Activated T-cell treated with anti-CD3 and anti-CD28 coated beads for 1 hour (primary cell): Measurements from ENCODE around the gene EFNA2.
A peak's percentile ranks its signal among the peaks of the same experiment; 100 is the strongest.

Source experiments
- DNase-seq: peaks from one replicate; pipeline ENCODE4 v3.0.0-alpha.2; 2020; ENCODE audit warnings: low read depth

EFNA2 gene

GRCh38 chr19:1249298-1249989, 36.2 kb upstream of the EFNA2 start:
- peak; percentile 86 for DNase-seq

- DNase-seq = no peak
Observed at GRCh38 chr19:1249990-1250436, 35.7 kb upstream of the EFNA2 start.

DNA sequence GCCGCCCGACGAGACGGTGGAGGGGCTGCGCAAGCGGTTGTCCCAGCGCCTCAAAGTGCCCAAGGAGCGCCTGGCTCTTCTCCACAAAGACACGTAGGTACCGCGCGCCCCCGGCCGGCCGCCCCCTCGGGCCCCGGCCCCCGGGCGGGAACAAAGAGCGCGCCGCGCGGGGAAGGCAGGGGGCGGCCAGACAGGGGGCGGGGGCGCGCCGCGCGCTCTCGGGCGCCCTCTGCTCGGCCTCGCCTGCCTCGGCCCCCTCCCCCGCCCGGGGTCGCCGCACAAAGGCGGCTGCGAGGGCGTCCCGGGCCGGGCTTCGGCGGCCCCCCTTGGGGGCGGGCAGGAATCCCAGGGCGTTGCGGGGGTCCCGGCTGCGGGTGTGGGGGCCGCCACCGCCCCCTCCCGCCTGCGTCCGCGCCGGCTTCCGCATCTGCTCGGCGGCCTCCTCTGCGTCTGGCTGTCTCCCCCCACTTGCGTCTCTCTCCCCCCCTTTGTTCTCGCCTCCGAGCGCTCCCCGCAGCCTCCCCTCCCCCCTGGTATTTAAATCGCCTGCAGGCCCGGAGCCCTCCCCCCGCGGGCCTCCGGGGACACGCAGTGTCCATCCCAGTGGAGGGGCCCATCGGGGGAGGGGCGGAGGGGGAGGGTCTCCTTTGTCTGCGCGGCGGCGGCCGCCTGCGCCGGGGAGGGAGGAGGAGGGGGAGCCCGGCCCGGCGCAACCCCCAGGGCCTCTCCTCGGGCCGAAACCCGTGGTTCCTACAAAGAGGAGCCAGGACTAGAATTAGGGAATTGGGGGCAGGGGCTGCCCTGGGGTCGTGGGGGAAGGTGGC, 35.0 kb upstream of the EFNA2 start:
- peak; percentile 48 for DNase-seq

DNA sequence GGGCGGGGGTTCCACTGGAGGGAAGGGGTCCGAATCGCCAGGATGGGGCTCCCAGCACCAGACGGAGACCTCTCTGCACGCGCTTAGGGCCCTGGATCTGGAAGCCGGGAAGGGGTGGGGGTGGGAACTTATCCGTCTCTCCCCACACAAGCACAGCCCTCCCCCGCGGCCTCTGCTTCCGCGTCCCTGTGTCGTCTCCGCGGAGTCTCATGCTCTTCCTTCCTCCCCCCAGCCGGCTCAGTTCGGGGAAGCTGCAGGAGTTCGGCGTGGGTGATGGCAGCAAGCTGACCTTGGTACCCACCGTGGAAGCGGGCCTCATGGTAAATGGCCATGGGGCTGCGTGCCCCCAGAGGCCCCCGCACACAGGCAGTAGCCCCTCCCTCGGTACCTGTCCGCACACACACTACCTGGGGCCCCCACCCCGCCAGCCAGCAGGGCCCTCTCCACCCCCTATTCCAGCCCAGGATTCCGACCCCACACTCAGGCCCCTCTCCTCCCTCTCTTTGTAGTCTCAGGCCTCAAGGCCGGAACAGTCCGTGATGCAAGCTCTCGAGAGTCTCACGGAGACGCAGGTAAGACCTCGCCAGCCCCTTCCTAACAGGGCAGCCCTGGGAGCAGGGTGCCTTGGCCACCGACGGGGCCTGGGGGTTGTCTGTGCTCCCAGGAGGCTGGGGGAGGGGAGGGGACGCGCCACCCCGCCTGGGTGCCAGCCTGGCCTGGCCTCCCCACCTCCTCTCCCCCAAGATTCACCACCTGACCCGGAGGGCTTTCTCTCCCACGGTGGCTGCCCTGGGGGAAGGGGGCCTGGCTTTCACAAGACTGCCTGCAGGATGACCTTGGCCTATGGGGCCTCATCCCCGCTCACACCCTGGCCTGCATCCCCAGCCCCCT, 34.1 kb upstream of the EFNA2 start:
- peak; percentile 65 for DNase-seq

- DNase-seq = peak; percentile 47
Observed at GRCh38 chr19:1252221-1252820, 33.4 kb upstream of the EFNA2 start.

- DNase-seq = peak; percentile 61
Observed at GRCh38 chr19:1252821-1253513, 32.7 kb upstream of the EFNA2 start.

GRCh38 chr19:1253514-1254080, 32.1 kb upstream of the EFNA2 start:
- DNase-seq = no peak

GRCh38 chr19:1254081-1254527, 31.6 kb upstream of the EFNA2 start:
- DNase-seq = no peak

DNA sequence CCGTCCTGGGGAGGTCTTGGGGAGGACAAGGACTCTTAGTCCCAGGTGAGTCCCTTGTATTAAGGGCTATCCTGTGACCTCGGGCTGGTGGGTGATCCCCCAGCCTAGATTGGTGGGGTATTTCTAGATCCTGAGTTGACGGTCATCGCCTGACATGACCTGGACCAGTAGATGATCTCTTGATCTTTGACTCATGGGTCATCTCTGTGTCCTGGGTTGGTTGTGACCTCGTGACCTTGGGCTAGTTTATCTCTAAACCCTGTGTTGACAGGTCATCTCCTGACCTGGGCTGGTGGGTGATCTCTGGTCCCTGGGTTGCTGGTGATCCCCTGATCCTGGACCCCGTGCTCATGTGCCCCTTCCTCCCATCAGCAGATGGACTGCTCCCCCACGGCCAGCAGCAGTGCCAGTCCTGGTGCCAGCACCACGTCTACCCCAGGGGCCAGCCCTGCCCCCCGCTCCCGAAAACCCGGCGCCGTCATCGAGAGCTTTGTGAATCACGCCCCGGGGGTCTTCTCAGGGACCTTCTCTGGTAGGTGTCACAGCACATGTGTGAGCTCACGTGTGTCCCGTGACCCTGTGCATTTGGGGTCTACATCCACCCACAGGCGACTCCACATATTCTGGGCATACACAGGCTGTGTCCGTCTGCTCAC, 31.0 kb upstream of the EFNA2 start:
- DNase-seq = no peak

DNA sequence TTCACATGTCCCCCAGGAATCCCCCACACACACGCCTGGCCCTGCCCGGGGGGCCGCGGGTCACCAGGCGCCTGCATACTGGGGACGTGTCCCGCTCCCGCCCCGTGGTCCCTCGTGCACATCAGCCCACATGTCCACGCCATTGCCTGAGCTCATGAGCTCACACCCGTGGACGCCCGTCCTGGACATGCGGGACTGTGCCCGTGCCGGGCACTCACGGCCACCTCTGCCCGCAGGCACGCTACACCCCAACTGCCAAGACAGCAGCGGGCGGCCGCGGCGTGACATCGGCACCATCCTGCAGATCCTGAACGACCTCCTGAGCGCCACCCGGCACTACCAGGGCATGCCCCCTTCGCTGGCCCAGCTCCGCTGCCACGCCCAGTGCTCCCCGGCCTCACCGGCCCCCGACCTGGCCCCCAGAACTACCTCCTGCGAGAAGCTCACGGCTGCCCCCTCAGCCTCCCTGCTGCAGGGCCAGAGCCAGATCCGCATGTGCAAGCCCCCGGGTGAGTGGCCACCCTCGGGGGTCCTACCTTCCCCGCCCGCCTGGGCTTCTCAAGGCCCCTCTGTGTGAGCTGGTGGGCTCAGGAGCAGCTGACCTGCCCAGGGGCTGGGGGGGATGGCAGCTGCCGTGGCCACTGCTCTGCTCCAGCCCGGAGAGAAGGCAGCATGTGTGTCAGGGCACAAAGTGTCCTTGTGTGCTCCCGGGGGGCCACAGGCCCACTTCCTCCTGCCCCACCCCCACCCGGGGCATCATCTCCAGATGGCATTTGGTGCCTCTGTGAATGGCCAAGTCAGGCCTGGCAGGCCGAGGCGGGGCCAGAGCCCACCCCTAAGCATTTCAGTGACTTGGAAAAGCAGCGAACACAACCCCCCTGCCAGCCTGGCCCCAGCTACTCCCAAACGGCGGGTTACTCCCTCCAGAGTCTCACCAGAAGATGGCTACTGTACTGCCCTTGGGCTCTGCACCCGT, 30.2 kb upstream of the EFNA2 start:
- DNase-seq = no peak

DNA sequence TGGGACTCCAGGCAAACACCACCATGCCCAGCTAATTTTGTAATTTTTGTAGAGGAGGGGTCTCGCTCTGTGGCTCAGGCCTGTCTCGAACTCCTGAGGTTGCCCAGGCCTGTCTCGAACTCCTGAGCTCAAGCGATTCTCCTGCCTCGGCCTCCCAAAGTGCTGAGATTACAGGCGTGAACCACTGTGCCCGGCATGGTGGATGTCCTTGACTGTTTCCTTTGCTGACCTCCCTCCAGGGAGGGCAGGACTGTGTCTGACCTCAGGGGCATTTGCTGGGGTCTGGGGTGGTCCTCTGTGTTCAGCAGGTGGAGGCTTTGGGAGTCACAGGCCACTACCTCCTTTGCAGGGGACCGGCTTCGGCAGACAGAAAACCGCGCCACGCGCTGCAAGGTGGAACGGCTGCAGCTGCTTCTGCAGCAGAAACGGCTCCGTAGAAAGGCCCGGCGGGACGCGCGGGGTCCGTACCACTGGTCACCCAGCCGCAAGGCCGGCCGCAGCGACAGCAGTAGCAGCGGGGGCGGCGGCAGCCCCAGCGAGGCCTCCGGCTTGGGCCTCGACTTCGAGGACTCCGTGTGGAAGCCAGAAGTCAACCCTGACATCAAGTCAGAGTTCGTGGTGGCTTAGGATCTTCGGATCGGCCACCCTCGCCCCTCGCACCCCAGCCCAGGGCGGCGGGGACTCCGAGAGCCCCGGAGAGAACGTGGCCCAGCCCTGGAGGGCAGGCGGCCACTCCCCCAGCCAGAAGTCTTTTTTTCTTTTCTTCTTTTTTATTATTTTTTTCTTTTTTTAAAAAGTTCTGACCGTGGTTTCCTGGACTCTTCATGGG, 28.8 kb upstream of the EFNA2 start:
- DNase-seq = no peak

DNA sequence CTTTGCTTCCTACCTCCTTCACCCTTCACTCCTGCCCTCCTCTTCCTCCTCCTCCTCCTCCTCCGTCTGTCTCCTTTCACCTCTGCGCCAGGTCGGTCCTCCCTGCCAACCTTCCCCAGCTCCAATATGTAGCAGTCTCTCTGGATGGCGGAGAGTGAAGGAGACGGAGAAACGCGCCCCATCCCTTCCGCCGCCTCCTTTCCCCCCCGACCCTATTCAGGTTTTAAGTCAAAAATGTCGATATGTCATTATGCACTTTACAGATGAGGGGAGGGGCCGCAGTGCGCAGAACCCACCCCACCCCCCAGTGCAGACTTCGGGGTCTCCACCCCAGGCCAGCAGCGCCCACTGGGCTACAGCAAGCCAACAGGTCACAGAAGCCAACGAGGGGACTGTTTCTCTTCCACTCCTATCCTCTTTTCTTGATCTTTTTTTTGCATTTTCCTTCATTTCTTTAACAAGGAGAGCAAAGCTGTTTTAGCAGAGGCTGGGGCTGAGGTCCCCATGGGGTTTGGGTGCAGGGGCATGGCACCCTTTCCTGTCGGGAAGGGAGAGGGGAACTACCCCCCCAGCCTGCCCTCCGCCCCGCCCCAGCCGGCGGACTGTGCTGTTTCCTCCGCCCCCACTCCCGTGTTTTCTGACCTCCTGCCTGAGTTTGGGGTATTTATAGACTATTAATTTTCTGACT, 28.1 kb upstream of the EFNA2 start:
- no peak for DNase-seq

- DNase-seq = no peak
Observed at GRCh38 chr19:1258163-1258492, 27.5 kb upstream of the EFNA2 start.

- no peak for DNase-seq
Observed at GRCh38 chr19:1258707-1259205, 26.9 kb upstream of the EFNA2 start.

DNA sequence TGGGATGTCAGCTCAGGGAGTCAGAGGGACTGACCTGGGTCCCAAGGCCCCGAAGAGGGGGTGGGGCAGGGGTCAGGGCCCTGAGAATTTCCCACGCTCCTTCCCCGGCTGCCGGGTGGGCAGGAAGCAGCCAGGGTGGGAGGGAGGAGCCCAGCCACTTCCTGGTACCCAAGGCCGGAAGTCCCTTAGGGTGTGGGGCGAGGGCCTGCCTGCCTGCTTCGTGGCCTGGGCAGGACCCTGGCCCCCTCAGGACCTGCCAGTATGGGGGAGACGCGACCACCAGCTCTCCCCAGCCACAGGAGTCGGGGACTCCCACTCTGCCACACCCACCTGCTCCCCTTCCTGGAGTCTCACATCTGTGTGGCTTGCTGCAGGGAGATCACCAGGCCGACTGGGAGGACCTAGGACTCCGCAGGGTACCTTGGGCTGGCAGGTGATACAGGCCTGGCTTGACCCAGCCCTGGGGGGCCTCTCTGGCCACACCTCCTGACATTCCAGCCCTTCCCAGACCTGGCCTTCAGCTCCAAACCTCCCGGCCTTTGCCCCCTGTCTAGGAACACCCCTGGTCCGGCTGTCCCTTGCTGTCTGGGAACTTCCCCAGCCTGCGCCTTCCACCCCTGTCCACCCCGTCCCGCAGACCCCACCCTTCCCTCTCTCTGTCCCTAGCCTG, 26.3 kb upstream of the EFNA2 start:
- DNase-seq = peak; percentile 50

DNA sequence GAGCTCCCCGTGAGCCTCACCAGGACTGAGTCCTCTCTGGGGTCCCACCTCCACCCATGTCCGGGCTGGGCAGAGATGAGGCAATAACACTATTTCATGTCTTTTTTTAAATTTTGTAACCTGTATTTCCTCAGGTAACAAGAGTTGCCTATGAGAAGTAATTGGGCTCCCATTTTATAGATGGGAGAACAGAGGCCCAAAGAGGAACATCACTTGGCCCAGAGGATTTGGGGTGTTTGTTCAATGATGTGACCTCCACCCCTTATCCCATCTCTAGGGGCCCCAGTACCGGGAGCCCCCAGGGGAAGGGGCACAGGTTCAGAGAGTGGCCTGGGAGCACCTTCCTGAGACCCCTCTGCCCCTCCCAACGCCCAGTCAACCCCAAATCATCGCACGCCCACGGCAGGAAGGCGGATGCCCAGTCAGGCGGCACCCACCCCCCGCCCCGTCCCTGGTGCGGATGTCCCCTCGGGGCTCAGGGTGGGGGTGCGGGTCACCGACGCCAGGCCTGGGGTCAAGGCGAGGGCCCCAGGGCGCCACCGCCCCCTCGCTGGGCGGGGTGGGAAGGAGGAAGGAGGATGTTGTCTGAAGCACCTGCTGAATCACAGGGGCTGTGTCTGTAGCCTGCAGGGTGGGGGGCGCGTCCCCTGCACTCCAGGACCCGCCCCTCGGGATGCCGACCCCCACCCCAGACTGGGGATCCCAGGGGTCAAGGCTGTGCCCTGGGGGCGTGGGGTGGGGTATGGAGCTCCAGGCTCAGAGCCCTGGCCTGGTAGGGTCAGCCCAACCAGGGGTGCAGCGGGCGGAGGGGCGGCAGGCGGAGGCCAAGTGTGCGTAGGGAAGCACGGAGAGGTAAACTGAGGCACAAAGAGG, 25.6 kb upstream of the EFNA2 start:
- DNase-seq = no peak
